Neutrophil (primary cell): ENCODE data around the gene ACSL4.

Experiments used
- H3K27ac ChIP-seq: fragments of 200-600 bp; sonication (generic); 2 replicates; pipeline ENCODE4 v1.5.1; 2016; ENCODE audit warnings: mild to moderate bottlenecking, moderate library complexity
- H3K27me3 ChIP-seq: fragments of 200-600 bp; sonication (generic); 2 replicates; pipeline ENCODE4 v1.6.0; 2016; ENCODE audit warnings: mild to moderate bottlenecking
- H3K36me3 ChIP-seq: fragments of 200-600 bp; sonication (generic); 2 replicates; pipeline ENCODE4 v1.5.1; 2017
- H3K4me1 ChIP-seq, 2 experiments: fragments of 200-600 bp in 1 of 2; sonication (generic) in 1 of 2; 1 replicate in 1 of 2; 2 replicates in 1 of 2; pipeline versions ENCODE4 v1.5.1 to v1.6.1; 2013 to 2016; ENCODE audit warnings: low read depth in 1 of 2, low read length in 1 of 2, mild to moderate bottlenecking in 1 of 2, moderate library complexity in 1 of 2; ENCODE audit not compliant: control insufficient read depth in 1 of 2, insufficient read depth in 1 of 2
- H3K4me3 ChIP-seq, 2 experiments: fragments of 200-600 bp in 1 of 2; sonication (generic) in 1 of 2; 1 replicate in 1 of 2; 2 replicates in 1 of 2; pipeline ENCODE4 v1.5.1; 2013 to 2016; ENCODE audit warnings: low read depth in 1 of 2, low read length in 1 of 2, mild to moderate bottlenecking in 1 of 2, moderate library complexity in 1 of 2
- H3K9me3 ChIP-seq: fragments of 200-600 bp; sonication (generic); 2 replicates; pipeline ENCODE4 v1.5.1; 2016
- TF ChIP-seq, protein P1 (sequence below): fragments of 200-600 bp; sonication (generic); IDR thresholded peaks from 2 replicates; pipeline ENCODE4 v1.5.1; 2016; ENCODE audit warnings: antibody characterized with exemption

The ACSL4 gene

DNA sequence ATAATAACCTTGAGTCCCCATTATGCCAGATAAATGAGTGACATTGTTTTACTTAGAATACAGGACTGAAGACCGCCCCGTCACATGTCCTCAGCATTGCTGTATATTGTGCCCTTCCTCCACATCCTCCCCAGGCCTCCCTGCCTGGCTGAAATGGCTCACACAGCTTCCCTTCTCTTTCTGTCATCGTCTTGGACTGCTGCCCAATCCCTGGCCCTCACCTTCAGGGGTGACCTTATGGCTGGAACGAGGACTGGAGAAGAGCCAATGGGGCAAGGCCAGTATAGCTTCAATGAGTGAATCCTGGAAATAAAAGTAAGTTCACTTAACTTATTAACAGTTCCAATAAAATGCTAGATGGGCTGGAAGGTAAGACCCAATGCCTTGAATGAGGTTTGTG is 110.8 kb downstream of the ACSL4 start:
- Histone ChIP-seq H3K36me3 (no peaks in the 10 kb centered on the region), H3K4me3 (no peak overlapping the region), H3K27me3 (no peaks in the 10 kb centered on the region), H3K9me3 (no peaks in the 10 kb centered on the region), H3K4me1 (peaks cover 7 to 18% of the 10 kb centered on the region in 2 experiments), H3K27ac (no peak overlapping the region)
- TF ChIP-seq, protein P1, sequence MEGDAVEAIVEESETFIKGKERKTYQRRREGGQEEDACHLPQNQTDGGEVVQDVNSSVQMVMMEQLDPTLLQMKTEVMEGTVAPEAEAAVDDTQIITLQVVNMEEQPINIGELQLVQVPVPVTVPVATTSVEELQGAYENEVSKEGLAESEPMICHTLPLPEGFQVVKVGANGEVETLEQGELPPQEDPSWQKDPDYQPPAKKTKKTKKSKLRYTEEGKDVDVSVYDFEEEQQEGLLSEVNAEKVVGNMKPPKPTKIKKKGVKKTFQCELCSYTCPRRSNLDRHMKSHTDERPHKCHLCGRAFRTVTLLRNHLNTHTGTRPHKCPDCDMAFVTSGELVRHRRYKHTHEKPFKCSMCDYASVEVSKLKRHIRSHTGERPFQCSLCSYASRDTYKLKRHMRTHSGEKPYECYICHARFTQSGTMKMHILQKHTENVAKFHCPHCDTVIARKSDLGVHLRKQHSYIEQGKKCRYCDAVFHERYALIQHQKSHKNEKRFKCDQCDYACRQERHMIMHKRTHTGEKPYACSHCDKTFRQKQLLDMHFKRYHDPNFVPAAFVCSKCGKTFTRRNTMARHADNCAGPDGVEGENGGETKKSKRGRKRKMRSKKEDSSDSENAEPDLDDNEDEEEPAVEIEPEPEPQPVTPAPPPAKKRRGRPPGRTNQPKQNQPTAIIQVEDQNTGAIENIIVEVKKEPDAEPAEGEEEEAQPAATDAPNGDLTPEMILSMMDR, result no peak

DNA sequence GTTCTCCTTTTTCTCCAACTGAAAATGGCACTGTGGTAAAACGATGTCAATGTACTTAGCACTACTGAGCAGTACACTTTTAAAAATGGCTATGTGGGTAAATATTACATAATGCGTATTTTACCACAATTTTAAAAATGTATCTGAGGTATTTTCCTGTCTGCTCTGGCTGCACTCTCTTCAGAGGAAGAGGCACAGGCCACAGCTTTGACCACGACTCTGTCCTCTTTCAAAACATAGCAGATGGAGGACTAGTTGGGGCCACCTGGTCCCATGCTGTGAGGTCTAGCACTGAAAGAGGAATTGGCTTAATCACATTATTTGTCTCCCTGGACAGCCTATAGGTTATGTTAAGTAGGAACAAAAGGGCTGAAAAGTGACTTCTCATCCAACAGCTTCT is 113.3 kb downstream of the ACSL4 start:
- no peak overlapping the region for H3K4me3 ChIP-seq
- no peak overlapping the region for H3K27ac ChIP-seq
- H3K9me3 ChIP-seq, result no peaks in the 10 kb centered on the region
- H3K4me1 ChIP-seq, result peaks cover 7 to 13% of the 10 kb centered on the region in 2 experiments
- no peaks in the 10 kb centered on the region for H3K27me3 ChIP-seq
- TF ChIP-seq, protein P1, result no peak
- no peaks in the 10 kb centered on the region for H3K36me3 ChIP-seq

DNA sequence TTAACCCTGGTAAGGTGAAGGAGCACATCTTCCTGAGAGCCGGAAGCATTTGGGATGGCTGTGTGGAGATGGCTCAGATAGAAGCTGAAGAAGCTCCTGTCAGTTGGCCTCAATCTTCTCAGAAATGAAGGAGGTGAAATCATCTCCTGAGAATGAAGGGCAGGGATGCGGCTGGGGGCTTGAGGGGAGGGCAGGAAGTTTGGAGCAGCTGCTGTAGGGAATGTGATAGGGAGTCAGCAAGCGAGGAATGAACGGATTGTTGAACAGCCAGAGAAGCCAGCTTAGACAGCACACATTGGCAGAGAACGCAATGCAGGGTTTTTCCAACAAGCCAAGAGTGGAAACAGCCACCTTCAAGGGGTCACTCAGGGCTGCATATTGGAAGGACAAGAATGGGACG is 118.1 kb downstream of the ACSL4 start:
- Histone ChIP-seq H3K27ac (no peak overlapping the region), H3K4me3 (no peak overlapping the region), H3K27me3 (no peaks in the 10 kb centered on the region), H3K36me3 (no peaks in the 10 kb centered on the region), H3K9me3 (no peaks in the 10 kb centered on the region), H3K4me1 (peaks cover 6 to 8% of the 10 kb centered on the region in 2 experiments)
- TF ChIP-seq, protein P1, result no peak

DNA sequence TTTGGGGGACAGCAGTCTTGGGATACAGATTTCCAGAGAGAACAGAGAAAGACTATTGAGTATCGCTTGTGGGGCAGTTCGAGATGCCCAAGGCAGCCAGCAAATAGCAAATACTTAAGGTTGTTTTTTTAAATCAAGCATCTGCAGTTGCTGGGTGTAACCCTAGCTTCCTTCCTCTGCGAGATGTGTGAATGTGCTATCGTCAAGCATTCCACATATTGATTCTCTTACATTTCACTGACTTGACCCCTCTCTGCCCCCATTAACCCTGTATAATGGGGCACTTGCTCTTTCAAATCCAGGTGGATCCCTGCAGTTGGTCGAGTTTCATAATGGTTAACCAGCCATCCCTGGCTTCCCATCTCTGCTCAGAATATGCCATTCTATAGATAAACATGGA is 131.6 kb downstream of the ACSL4 start:
- H3K9me3 ChIP-seq, result no peaks in the 10 kb centered on the region
- no peak overlapping the region for H3K27ac ChIP-seq
- no peaks in the 10 kb centered on the region for H3K27me3 ChIP-seq
- TF ChIP-seq, protein P1, result no peak
- H3K36me3 ChIP-seq, result no peaks in the 10 kb centered on the region
- H3K4me1 ChIP-seq, result no peaks in the 10 kb centered on the region
- H3K4me3 ChIP-seq, result no peak overlapping the region

DNA sequence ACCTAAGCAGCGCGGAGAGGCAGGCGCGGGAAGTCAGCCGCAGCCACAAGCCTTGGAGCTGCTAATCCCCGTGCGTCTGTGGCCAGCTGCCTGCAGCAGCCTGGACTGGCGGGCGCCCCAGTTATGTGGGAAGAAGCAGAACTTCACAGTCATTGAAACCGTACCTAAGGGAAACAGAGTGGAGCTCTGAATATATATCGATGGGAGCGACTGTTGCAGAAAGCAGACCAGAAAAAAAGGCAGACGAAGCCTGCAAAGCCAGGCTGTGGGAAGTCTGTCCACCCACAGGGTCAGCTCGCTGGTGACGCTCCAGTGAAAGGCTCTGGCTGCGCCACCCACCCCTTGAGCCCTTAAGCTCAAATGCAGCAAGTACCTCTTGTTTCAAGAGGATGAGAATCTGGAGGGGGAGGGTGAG is 132.8 kb downstream of the ACSL4 start:
- TF ChIP-seq, protein P1, result no peak
- no peak overlapping the region for H3K27ac ChIP-seq
- no peaks in the 10 kb centered on the region for H3K9me3 ChIP-seq
- H3K27me3 ChIP-seq, result no peaks in the 10 kb centered on the region
- no peaks in the 10 kb centered on the region for H3K36me3 ChIP-seq
- no peaks in the 10 kb centered on the region for H3K4me1 ChIP-seq
- no peak overlapping the region for H3K4me3 ChIP-seq

DNA sequence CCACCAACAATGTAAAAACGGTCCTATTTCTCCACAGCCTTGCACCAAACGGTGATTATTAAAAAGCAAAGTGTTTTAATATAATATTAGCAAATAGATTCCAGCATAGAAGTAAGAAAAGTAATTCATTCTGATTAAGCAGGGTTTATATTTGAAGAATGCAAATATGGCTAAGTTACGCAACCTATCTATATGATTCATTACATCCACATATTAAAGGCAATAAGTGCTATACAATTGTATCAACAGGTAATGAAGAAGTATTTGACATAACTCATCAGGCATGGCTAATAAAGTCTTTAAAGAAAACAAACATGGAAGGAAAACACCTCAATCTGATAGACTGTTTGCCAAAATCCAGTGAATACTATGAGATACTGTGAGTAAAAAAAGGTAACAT is 137.0 kb downstream of the ACSL4 start:
- Histone ChIP-seq H3K36me3 (no peaks in the 10 kb centered on the region), H3K27me3 (no peaks in the 10 kb centered on the region), H3K27ac (no peak overlapping the region), H3K9me3 (no peaks in the 10 kb centered on the region), H3K4me1 (no peaks in the 10 kb centered on the region), H3K4me3 (no peak overlapping the region)
- TF ChIP-seq, protein P1, result no peak
